ENCODE data around the gene RAB2B.
A peak's percentile ranks its signal among the peaks of the same experiment; 100 is the strongest.

RAB2B gene

DNA sequence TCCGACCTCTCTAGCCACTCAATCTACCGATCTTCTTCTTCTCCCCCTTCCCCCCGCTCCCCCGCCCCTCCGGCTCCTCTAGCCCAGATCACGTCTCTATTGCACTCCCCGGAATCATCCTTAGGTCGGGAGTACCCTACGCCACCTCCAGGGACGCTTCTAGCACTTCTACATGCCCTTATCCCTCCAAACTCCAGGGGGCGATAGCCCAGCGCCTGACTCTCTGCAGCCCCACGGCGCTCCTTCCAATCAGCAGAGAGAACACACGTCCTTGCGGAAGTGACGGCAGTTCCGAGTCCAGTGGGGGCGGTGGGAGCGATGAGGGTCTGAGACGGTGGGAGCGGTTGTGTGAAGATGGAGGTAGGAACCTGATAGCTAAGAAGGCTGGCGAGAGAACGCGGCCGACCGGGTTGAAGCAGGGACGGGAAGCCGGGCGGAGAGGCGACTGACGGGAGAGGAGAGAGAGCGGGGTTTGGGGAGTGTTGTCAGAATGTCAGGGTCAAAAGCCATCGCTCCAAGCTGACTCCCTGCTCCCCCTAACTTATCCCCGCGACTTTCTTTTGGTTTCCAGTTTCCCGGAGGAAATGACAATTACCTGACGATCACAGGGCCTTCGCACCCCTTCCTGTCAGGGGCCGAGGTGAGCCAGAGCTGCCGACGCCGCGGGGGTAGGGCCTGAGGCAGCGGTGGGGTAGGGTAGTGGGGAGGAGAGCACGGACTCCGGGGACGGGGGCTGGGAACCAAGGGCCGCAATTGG lies at the start of gene RAB2B, which contains the start of gene TOX4:
Gene RAB2B, minus strand, starts transcription at position 35 of the 757 bp plus-strand sequence. CDS start 87 bp downstream, outside the sequence.
Gene TOX4, plus strand, starts transcription at position 271 of the 757 bp plus-strand sequence. Its CDS starts 84 bp downstream, at position 355.
- H3K27ac ChIP-seq, result peak within 1 kb of the TSS; percentile 69 to 94 (median 90)
- H3K4me3 ChIP-seq, result peak within 1 kb of the TSS; percentile 54 to 96 (median 67)

DNA sequence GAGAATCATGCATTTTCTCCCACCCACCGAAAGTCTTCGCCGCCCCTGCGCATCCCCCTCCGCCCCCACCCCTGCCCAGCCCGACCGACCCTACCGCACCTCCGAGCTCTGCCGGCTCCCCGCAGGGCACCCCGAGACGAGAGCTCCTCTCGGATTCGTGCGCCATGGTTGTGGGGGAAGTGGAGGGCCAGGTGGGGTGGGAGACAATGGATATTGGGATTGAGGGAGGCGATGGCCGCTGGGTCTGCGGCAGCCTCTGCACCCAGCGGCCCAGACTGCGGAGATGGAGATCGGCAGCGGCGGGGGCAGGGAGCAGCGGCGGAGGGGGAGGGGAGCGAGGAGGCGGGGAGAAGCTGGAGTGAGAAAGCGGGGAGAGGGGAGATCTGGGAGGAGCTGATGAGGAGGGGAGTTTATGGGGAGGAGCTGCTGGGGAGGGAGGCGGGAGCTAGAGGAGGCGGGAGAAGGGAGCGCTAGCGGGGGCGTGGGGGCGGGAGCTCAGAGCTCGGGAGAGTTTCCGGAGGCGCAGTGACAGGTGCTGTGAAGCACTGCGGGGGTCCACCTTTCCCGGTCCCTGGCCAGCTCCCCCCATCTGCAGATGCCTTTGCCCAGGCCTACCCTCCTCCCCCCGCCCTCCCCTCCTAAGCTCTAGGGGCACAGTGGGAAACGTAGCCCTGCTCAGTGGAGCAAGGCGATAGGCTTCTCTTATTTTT lies 49.4 kb upstream of the RAB2B start, which contains the start of gene SALL2:
Gene SALL2, minus strand, starts transcription at position 385 of the 710 bp plus-strand sequence. Its CDS starts 219 bp downstream, at position 166.
- Histone ChIP-seq H3K4me3 (peak within 1 kb of the TSS; percentile 44 to 71 (median 58)), H3K27ac (peak within 1 kb of the TSS in 15 of 21 experiments; percentile 3 to 77 (median 23))

DNA sequence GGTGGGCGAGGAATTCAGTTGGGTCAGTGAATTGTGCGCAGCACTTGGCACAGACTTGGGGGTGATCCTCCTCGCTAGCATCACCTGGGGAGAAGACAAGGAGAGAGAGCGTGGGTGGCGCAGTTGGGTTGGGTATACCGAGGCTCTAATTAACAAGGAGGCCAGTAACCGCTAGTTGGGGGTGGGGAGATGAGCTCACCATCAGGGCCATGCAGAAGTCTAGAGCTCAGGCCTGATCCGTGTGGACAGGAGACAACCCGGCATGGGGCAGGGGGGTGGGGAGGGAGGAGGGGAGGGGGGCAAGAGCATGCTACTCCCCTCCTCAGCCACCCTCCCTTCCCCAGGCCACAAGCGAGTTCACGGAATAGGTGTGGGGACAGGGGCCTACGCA lies 48.8 kb upstream of the RAB2B start:
- H3K4me3 ChIP-seq, result peak overlapping the region; percentile 44 to 71 (median 58)
- peak overlapping the region in 13 of 21 experiments; percentile 3 to 77 (median 47) for H3K27ac ChIP-seq

DNA sequence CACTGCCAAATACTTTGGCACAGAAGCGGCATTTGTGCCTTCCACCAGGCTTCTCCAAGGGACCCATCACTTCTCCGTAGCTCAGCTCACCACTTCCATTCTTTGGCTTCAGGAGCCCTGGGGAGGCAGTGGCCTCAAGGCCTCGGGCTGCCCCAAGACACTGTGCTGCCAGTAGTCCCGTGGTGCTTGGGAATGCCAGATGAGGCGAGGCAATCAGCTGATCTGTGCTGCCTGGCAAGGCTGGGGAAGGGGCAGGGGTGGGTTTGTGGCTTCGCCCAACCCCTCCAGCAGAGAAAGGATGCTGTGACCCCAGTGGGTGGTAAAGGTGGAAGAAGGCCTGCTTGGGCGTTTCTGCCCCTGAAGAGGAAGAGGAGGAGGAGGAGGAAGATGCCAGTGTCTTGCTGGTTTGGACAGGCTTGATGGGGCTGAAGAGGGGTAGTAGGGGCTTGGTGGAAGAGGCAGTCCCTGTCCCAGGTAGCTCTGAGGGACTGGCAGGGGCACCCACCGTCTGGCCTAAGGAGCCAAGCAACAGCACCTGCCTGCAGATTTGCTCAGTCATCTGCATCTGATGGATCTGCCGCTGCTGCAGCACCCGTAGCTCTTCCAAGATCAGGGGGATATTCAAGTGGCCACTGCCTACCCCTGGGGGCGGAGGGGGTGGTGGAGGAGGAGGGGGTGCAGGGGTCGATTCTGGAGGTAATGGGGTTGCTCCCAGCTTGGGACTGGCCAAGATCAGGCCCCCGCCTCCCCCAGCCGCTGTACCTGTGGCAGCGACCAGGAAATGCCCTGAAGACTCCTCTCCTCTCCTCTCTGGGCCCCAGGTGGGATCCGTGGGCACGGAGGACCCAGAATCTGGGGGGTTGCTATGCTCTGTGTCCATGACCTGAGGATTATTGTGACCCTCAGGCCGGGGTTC lies 48.1 kb upstream of the RAB2B start:
- H3K27ac ChIP-seq, result no peak overlapping the region
- H3K4me3 ChIP-seq, result peak overlapping the region in 2 of 7 experiments; percentile 60 to 71

DNA sequence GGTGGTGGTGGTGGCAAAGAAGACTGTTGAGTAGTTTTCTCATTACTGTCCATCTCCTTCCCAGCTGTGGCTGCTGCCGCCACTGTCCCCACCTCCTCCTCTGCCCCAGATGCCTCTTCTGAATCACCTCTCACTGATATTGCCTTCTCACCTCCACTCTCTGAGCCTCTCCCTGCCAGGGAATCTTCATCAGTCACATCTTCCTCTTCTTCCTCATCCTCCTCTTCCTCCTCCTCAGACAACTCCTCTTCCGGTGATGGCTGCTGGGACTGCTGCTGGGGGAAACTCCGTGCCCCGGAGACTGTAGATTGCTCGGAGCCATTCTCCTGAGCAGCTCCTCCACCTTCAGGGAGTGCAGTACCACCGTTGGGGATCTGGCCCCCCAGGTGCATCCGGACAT lies 46.4 kb upstream of the RAB2B start:
- H3K27ac ChIP-seq, result no peak overlapping the region
- no peak overlapping the region for H3K4me3 ChIP-seq

DNA sequence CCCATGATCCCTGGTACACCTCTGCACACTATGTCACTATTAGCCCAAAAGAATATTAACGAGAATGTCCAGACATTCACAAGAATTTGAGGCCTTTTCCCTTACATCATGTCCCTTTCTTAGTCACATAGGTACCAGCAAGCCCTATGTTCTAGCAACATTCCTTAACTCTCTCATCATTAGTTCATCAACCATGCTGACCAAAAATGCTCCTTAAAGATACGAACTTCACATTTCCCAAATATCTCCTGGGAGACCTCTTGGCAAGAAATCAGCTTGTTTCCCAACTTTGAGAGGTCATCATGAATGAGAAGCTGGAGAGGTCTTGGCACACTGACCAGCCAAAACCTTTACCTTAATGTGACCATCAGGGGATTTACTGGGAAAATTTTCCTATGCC lies 44.7 kb upstream of the RAB2B start:
- no peak overlapping the region for H3K27ac ChIP-seq
- no peak overlapping the region for H3K4me3 ChIP-seq

DNA sequence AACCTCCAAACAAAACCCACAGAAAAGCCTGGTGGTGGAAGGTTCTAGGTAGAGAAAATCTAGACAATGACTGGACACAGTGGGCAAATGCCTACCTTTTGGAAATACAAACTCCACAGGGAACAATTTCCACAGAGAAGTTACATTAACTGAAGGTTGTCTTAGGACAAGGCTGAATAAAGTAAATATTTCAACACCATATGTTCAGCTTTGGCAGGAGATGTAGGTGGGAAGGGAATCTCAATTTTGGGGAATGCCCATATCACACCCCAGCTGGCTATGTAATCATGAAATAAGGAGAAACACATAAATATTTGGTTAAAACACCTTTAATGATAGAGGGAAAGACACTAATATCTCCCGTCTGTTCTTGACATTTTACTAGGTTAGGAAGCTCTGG lies 44.0 kb upstream of the RAB2B start:
- H3K27ac ChIP-seq, result no peak overlapping the region
- H3K4me3 ChIP-seq, result no peak overlapping the region

DNA sequence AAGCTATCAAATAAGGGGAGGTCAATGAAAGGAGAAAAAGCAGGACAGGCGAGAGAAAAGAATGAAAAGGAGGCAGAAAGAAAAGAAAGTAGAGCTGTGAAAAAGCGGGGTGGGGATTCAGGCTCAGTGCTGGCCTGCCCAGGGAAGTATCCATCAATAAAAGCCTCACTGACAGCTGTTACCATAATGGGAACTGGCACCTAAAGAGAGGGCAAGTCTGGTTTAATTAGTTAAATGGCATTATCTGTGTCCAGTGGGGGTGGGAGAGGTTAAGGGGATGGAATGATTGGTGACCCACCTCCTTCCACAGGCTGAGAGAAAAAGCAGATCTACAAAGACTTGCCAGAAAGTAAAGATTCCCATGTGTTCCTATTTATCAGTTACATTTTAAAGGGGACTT lies 42.0 kb upstream of the RAB2B start:
- Histone ChIP-seq H3K4me3 (no peak overlapping the region), H3K27ac (no peak overlapping the region)

DNA sequence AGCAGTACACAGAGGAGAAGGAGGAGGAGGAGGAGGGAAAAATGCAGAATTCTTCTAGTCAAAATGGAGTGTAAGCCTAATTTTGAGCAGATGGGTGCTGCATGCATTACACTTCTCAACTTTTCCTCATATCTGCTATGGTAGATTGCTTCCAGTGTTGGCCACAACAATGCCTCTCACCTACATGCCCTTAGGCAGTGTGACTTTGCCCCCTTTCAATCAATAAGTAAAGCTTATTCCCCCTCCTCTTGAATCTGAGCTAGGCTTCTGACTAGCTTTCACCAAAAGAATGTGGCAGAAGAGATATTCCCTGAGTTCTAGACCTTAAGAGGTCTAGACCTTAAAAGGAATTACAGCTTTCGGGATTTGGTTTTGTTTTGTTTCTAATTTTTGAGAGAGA lies 37.6 kb upstream of the RAB2B start:
- no peak overlapping the region for H3K4me3 ChIP-seq

DNA sequence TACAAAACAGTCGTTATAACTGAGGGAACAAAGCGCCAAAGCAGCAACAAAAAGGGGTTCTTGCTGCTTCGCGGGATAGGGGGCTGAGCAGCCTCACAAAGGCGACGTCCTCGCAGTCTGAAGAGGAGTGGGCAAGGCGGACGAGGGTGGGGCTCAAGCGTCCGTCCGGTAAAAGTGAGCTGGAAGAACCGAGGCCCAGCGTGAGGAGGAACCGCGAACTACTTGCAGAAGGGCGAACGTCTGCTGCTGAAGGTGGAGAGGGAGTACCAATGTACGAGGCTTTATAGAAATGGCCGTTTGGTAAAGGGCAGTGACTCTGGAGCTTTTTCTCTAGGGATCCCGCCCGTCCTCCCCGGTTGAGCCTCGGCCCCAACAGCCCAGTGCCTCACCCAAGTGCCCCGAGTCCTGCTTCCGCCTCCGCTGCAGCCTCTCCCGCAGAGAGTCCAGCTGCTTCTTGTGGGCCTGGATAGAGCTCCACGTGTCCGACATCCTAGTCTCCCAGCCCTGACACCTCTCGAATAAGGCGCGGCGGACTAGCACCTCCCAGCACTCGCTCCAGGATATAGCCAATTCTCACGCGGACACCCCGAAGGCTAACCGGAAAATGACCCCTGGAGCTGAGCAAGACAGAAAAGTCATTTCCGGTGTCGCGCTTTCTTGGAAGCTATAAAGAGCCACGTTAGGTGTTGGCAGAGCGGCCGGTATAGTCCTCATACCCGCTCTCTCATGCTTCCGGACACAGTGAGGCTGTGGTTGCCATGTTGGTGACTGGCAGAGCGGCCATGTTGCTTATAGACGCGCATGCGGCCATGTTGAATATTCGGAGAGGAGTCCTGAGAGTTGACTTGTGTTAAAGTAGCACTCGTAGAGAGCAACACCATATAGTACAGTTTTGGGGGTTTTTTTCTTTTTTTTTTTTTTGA lies 34.2 kb upstream of the RAB2B start, which contains the start of gene METTL3:
Gene METTL3, minus strand, starts transcription at position 606 of the 923 bp plus-strand sequence. Its CDS starts 117 bp downstream, at position 489.
- Histone ChIP-seq H3K4me3 (peak within 1 kb of the TSS; percentile 65 to 95 (median 84)), H3K27ac (peak within 1 kb of the TSS; percentile 47 to 94 (median 86))

More for the DNA sequence above, 37.6 kb upstream of the RAB2B start:
- H3K27ac ChIP-seq, result no peak overlapping the region

DNA sequence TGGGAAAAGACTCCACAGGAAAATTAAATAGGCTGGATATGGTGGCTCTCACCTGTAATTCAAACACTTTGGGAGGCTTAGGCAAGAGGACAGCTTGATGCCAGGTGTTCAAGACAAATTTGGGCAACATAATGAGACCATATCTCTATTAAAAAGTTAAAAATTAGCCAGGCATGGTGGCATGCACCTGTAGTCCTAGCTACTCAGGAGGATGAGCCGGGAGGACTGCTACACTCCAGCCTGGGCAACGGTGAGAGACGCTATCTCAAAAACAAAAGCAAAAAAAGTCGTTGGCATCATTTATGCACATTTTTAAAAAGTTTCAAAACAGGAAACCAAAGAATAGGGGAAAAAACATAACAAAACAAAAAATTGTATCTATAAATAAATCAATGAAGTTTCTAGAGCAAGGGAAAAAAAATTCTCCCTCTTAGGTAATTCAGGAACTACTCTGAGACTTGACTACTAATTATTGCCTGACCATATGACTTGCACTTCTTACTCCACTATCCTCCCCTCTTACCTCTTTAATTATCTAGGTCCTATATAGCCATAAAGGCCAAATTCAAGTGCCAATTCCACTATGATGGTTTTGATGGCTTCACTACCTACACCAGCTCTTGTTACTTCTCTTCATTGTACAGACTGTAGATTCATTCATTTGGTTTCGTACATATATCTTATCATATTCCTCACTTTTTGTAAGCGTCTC lies 32.8 kb upstream of the RAB2B start:
- Histone ChIP-seq H3K27ac (peak overlapping the region in 1 of 21 experiments; percentile 86), H3K4me3 (peak overlapping the region in 2 of 7 experiments; percentile 88 to 93)

DNA sequence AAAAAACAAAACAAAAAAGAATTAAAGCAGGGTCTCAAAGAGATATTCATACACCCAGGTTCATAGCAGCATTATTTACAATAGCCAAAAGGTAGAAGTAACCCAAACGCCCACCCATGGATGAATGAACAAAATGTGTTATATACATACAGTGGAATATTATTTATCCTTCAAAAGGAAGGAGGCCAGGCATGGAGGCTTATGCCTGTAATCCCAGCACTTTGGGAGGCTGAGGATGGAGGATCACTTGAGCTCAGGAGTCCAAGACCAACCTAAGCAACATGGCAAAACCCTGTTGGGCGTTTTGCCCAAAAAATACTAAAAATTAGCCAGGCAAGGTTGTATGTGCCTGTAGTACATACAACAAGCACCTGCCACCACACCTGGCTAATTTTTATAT lies 29.8 kb upstream of the RAB2B start:
- no peak overlapping the region for H3K27ac ChIP-seq
- no peak overlapping the region for H3K4me3 ChIP-seq

DNA sequence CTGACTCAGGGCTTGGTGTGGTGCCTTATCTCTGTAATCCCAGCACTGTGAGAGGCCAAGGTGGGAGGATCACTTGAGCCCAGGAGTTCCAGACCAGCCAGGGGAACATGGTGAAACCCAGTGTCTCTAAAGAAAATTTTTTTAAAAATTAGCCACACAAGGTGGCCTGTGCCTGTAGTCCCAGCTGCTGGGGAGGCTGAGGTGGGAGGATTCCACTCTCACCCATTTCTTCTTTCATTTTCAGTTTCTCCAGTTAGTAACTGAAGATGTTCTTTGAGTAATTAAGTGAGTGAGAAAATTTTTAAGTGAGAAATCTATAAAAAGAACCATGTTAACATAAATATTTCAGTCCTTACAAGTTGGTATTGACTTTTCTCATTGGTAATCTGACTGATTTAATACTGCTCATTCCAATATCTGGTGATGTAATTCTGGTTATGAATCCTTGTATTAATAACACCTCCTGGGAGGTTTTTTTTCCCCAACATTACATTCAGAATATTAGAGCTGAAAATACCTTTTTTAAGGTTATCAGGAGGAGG lies 28.3 kb upstream of the RAB2B start:
- Histone ChIP-seq H3K4me3 (no peak overlapping the region), H3K27ac (peak overlapping the region in 1 of 21 experiments; percentile 12)

DNA sequence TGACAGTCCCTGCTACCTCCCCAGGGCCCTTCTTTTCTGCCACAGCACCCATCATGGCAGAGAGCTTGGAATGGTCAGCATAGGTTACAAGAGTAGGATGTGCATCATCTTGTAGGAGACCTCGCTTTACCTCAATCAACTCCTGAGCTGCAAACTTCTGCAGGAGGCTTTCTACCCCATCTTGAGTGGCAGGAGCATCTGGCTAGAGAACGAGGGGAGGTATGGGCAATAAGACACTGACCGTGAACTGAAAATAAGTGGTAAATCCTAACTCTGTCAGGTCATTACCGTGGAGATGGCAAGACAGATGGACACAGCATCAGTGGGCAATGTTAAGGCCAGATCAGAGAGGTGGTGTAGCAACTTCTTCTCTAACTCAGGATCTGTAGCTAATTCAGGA lies 26.6 kb upstream of the RAB2B start:
- no peak overlapping the region for H3K4me3 ChIP-seq
- H3K27ac ChIP-seq, result no peak overlapping the region

DNA sequence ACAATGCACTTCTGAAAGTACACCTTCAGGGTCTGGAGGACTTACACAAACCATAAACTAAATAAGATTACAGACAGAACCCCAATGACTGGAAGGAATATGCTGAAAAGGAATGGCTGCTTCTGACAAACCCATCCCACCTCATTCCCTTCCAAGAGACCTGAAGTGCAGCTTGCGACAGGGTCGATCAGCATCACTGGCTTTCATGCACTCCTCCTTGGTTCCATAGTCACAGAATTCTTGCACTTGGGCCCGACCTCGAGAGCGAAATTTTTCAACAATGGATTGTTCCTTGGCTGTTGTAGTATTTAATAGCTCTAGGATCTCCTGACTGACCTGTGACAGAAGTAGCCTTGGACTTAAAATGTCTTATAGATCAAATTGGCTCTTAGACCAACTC lies 24.8 kb upstream of the RAB2B start:
- Histone ChIP-seq H3K4me3 (no peak overlapping the region), H3K27ac (no peak overlapping the region)

DNA sequence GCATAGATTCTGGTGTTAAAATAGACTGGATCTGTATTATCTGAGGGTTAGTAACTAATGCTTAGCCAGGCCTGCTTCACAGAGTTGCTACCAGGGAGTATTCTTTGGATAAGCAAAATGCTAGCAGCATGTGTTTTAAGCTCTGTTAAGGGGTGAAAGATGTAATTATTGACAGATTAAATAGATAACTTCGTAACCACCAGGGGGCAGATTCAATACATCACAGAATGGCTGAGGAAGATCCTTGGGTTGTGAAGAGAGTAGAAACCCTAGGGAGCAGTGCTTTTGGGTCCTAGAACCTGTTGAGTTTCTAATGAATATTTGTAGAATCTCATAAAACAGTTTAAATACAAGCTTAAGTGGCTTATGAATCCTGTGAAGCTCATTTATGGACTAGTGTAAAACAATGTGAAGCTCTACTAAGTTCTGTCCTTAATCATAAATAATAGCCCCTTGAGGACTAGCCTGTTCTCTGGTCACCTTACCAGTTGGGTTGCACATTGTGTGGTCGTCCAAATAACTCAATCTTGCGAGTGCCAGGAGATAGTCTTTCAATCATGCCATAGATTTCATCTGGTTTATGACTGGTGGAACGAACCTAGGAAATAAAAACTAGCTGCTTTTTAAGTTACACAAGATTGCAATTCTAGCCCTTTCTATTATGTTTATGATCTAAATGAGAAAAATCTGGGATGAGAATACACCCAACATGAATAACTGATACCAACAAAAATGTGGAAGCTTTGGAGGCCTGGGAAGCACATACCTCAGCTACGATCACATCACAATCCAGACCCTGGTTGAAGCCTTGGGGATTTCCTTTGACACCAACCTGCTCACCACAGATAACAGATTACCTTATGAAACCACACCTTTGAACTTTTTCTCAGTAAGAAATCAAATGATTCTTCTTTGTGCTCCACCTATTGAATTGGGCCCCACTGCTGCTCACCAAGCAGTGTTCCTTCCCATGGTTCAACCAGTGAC lies 22.1 kb upstream of the RAB2B start:
- H3K27ac ChIP-seq, result no peak overlapping the region
- H3K4me3 ChIP-seq, result no peak overlapping the region
